Globus pallidus (tissue), 1 donor: ENCODE measurements around the gene TMEM234.

Experiments
- DNase-seq: peaks from one replicate; pipeline ENCODE4 v3.0.0-alpha.2; 2015; ENCODE audit warnings: low spot score

Gene TMEM234

DNA sequence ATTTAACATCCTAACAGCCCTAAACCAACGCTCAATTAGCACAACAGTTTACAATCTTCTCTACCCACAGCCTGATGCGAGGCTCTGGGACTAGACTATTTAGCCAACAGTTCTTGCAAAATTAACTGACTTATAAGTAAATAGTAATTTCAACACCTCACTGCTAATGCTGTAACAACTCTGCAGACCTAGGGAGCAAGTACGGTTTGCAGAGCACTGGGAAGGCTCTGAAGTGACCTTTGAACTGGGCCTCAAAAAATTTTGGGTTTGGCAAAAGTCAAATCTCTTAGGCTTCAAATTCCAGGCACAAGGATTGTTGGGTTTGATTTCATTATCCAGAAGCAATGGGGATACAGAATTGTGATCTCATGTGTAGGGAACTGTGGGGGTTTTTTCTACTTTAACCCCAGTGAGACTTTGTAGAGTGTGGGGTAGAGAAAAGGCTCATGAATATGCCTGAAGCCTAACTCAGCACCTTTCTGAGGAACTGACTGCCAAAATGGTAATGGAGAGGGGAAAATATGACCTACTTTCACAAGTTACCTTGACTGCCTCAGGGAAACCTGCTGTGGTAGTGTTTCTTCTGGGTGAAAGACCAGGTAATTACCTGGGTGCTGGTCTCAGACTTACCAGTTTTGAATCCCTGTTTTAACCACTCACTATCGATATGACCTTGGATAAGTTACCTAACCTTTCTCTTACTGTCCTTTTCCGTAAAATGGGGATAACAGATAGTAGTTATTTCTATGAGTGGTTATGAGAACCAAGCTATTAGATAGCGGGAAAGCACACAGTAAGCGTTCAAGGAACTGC, 43.6 kb downstream of the TMEM234 start:
- no peak for DNase-seq

DNA sequence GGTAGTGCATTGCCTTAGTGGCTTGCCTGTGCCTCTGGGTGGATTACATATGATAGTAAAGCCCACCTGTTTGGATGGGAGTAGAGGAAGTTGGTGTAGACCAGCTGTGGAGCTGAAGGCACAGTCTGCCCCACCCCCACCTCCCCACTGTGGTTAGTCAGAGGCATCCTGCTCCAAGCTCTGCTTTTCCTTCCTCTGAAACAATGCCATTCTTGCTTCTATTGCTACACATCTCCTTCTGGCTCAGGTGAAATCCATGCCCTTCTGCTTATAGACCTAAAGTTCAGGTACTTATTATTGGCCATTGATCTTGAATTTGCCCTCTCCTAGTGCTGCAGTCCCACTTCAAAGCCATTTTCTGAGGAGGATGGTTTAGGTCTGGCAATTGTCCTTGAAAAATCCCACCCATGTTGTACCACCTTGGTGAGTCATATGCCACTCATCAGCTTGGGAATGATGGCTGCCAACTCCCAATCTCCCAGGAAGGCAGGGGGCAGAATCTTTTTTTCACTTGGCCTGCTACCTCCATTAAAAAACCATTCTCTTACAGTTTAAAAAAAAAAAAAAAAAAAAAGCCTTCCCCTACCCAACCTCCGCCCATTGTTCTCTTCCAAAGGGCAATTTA, 49.4 kb downstream of the TMEM234 start:
- no peak for DNase-seq

DNA sequence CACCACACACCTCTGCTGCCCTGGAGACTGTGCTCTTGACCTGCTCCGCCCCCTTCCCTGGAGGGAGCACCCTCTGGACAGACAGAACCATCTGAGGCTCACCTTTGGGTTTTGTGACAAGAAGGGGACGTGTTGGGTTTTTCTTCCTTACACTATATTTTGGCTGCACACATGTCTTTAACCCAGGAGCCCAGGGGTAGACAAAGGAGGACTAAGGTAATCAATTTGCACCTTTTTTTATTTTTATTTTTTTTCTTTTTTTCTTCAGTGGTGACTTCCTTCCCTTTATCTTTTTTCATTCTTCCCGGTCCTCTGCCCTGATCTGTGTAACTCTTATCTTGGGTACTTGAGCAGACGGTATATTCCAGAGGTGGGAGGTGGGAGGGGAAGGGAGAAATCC, 51.2 kb downstream of the TMEM234 start:
- DNase-seq = no peak
